AML-193 (cell line): ENCODE results near the gene CEP112.

ENCODE experiments used
- DNase-seq, 2 experiments: peaks; one replicate each; lab custom pipeline; 2025; lab: John Stamatoyannopoulos, UW

CEP112 gene

DNA sequence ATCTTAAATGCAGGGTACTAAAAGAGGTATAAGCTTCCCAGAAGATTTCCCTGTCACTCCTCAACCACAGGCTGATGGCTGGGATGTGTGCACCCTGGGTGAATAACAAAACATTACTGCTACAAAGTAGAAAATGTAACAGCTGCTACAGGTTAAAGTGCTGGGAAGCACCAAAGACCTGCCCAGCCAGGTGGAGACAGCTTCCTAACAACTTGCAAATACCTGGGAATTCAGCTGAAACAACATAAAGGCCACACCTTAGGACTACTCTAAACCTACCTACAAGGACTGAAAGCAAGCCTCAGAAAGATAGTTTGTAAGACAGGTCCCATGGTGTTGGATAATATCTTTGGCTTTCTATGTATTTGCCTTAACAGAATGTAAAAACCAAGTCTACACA is 118.5 kb downstream of the CEP112 start:
- DNase-seq: no peak

DNA sequence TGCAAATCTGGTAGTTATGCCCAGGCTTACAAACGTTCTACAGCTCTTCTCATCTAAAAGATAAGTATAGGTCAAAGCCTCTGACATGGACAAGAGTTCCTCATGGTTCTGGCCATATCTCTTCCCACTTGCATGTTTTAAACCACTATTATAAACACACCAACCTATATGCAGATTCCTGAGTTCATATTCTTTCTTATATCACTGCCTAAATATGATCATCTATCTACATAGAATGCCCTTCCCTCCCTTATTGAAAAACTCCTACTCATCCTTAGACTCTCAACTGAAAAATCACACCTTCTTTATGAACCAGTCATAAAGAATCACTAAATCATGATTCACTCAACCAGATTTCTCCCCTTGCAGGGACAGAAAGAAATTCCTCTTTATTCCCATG is 128.2 kb downstream of the CEP112 start:
- DNase-seq: no peak

- DNase-seq: no peak
Observed at GRCh38 chr17:66056148-66056547, 135.8 kb downstream of the CEP112 start.

GRCh38 chr17:66054242-66054641 is 137.7 kb downstream of the CEP112 start:
- DNase-seq: no peak

DNA sequence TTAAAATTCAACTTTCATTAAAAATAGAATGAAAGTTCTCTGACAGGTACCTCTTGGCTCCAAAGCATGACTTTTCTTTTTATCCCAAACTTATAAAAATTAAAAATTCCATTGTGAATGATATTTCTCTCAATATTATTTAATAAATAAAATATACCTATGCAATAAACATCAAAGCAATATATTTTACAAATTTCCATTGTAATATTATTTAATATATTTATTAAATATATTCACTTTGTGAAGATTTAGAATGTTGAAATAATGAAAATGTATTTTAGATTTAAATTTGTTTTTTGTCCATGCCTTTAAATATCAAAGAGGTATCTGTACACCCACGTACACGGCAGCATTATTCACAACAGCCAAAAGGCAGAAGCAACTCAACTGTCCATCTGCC is 147.8 kb downstream of the CEP112 start:
- DNase-seq: no peak

GRCh38 chr17:66043419-66043818 is 148.5 kb downstream of the CEP112 start:
- no peak for DNase-seq

GRCh38 chr17:66040402-66040801 is 151.5 kb downstream of the CEP112 start:
- no peak for DNase-seq

DNA sequence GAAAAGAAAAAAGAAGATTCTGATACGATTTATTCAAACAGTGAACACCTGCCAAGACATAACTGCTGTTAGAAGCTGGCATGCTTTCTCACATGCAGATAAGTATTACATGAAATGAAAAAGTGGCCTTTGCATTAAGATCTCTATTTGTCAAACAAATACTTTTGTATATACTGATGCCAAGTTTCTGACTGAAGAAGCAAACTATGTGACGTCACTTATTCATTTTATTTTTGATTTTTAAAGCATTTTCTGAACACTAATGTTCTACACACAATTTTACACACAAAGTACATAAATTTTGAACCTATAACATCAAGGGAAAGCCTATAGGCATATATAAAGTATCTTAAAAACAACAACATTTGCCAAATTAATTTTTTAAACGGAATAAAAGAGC is 153.8 kb downstream of the CEP112 start:
- no peak for DNase-seq

DNA sequence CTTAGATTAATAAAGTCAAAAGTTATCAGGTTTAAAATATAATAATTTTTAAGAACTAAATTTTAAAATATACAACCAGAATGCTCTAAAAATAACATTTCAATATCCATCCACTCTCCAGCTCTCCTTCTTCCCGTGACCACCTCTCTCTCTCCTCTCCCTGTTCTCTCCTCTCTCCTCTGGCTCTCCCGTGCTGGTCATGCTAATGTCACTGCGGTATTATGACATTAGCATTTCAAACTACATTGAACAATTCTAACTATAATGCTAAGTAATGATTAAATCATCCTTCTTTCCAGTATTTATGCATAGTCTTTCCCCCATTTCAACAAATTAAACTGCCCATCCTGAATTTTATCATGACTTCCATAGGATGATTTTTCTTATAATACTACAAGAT is 154.7 kb downstream of the CEP112 start:
- no peak for DNase-seq

DNA sequence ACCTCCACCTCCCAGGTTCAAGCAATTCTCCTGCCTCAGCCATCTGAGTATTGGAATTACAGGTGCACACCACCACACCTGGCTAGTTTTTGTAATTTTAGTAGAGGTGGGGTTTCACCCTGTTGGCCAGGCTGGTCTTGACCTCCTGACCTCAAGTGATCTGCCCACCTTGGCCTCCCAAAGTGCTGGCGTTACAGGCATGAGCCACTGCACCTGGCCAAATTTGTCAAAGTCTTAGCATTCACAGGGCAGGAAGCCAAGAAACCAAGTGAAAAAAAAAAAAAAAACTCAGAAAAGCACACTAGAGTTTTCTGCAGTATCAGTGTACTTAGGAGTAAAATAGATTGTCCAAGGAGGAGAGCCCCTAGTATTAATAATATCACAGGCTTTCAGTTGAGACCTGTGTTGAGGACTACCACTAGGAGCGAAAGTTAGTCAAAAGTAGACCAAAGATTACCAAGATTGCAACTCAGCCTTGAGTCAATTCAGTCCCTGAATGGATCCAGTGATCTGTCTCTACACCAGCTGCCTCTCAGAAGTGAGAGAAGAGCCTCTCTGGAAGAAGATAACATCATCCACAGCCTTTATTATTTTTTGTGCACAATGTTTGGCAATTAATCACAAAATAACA is 159.7 kb downstream of the CEP112 start:
- no peak for DNase-seq

GRCh38 chr17:66025551-66025950 is 166.4 kb downstream of the CEP112 start:
- DNase-seq: no peak

GRCh38 chr17:66021757-66022156 is 170.2 kb downstream of the CEP112 start:
- DNase-seq: no peak

GRCh38 chr17:66018786-66019185 is 173.1 kb downstream of the CEP112 start:
- DNase-seq: no peak

DNA sequence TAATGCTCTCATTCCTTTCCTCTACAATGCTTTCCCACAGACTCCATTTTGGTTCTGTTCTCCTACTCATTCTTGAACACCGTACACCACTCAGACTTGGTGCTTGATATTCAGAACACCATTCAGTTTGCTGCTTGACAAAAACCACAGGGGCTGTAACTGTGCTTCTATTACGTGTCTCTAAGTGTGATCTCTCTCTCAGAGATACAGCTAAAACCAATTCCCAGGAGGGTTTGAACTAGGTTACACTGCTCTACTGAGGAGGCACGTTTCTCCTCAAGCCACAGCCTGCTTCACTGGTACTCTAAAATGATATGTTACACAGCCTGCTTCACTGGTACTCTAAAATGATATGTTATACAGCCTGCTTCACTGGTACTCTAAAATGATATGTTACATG is 175.7 kb downstream of the CEP112 start:
- DNase-seq: no peak

- DNase-seq: no peak
Observed at GRCh38 chr17:66008680-66009079, 183.3 kb downstream of the CEP112 start.

DNA sequence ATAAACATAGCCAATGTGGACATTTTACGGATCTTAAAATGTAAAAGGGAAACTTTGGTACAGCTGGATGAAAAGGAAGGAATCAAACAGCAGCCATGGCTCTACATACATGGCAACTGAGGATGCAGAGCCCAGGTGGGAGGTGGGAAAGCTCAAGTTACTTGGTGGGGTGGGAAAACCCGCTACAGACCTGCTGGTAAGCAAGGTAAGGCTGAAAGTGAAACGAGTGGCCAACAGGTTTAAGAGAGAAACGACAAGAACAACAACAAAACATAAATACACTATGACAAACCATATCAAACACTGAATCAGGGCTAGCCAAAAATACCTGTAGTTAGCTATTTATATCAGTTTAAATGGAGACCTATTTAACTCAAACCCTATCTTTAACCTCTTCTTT is 185.3 kb downstream of the CEP112 start:
- no peak for DNase-seq

DNA sequence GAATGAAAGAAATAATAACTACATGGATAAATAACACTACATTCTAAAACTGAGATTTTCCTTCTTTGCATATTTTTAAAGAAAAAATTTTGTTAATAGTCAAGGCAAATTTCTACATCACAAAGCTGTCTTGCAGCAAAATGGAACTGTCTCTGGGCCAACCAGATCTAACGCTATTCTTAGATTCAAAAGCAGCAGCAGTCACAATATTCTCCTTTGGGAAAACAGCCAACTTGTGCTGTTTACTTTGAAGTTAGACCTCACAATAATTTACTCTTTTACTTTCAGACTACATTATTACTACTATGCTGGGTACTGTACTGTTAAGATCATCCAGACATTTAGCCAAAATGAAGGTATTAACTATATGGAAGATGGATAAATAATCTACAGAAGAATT is 189.1 kb downstream of the CEP112 start:
- no peak for DNase-seq

DNA sequence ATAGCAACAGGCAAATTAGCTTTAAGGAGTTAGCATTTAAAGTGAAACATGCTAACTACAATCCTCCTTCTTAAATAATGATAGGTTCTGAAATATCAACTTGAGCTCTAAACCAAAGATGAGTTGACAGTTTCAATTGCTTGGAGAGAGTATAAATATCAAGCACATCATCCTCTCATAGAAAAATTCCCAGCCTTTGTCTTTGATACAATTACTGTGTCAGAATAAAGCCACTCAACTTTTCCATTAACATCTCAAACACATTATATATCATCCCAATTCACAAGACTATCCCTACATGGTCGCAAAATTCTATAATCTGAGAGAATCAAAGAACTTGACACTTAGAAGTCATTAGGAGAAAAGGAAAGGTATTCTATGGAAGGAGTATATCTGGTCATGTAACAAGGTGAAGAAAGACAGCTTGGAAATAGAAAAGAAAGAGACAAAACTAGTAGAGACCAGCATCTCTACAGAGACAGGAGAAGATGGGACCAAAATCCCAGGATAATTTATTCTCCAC is 189.8 kb downstream of the CEP112 start:
- no peak for DNase-seq

GRCh38 chr17:66000216-66000615 is 191.7 kb downstream of the CEP112 start:
- no peak for DNase-seq

DNA sequence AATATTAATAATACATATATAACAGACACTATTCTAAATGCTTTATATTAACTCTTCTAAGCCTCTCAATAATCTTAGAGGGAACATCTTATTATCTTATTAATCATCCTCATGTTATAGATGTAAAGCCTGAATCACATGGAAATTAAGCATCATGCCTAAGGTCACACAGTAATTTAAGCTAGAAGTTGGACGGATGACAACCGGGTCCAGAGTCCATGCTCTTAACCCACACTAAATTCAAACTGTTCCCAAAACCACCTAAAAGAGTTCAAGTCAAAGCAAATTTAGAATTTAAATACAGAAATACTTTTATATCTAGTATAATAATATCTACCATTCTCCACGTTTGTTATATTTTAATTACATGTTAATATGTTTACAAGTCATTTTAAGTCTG is 193.3 kb downstream of the CEP112 start:
- DNase-seq: no peak

DNA sequence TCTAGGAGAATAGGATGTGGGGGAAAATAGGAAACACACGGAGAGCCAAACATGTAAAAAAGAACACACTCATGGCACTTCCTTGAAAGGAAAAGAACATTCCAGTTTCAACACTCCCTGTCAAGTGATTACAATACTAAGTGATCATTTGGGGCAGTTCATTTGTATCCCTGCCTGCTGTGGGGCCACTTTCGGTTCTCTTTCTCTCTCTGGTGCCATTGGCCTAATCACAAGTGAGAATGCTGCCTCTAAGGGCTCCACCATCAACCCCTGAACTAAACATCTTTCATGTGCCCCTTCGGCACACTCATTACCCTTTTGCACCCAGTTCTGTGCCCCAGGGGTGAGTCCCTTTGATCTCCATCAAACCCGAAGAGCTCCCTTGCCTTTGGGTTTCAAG is 197.3 kb downstream of the CEP112 start:
- DNase-seq: no peak

DNA sequence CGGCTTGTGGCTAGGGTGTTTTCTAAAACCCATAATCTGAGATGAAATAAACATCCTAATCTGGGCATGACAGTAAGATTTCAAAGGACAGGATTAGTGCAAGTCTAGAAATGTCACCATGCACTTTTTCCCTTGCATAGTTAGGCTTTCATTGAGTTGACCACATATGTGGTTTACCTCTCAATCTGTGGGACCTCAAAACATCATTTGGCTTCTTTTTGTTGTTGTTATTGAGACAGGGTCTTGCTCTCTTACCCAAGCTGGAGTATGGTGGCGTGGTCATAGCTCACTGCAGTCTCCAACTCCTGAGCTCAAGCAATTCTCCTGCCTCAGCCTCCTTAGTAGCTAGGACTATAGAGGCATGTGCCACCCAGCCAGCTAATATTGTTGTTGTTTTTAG is 197.8 kb downstream of the CEP112 start:
- no peak for DNase-seq

- DNase-seq: no peak
Observed at GRCh38 chr17:65990593-65990992, 201.3 kb downstream of the CEP112 start.

- DNase-seq: no peak
Observed at GRCh38 chr17:65988451-65988850, 203.5 kb downstream of the CEP112 start.
